Body of pancreas (tissue), 4 donors: ENCODE results near the gene CRYBG2. TPM values are rescaled to one million over a fixed set of nuclear protein-coding genes. Genes with fewer than 3 reads are reported as not detected.
A peak's percentile ranks its signal among the peaks of the same experiment; 100 is the strongest.

Source experiments
- ATAC-seq: fragments of 150-250 bp; one replicate; pipeline ENCODE4 v1.9.1; 2016
- DNase-seq, 4 donors: peaks; one replicate each; pipeline ENCODE4 v3.0.0-alpha.2; 2019
- H3K27ac ChIP-seq, 4 donors: fragments of 200-600 bp; sonication (generic); 1 replicate in 3 of 4; 2 replicates in 1 of 4; pipeline versions ENCODE4 v1.5.1 to v1.6.1; 2016 to 2019; ENCODE audit warnings: mild to moderate bottlenecking in 1 of 4, mixed read lengths in 1 of 4, moderate library complexity in 1 of 4
- H3K27me3 ChIP-seq, 2 donors: fragments of 200-600 bp; sonication (generic); one replicate each; pipeline ENCODE4 v1.6.0; 2016; ENCODE audit warnings: mild to moderate bottlenecking in 1 of 2
- H3K36me3 ChIP-seq, 2 donors: fragments of 200-600 bp; sonication (generic); replicated peaks in 1 of 2; 2 replicates each; pipeline ENCODE4 v1.5.1; 2016; ENCODE audit warnings: low read depth in 2 of 2; ENCODE audit not compliant: insufficient read depth in 1 of 2
- H3K4me1 ChIP-seq: fragments of 200-600 bp; sonication (generic); one replicate; pipeline ENCODE4 v1.6.0; 2016
- H3K4me3 ChIP-seq, 2 donors: fragments of 200-600 bp; sonication (generic); 1 replicate in 1 of 2; 2 replicates in 1 of 2; pipeline ENCODE4 v1.5.1; 2016 to 2019
- H3K9me3 ChIP-seq, 3 donors: fragments of 200-600 bp; sonication (generic); 1 replicate in 2 of 3; 2 replicates in 1 of 3; pipeline ENCODE4 v1.5.1; 2016
- CTCF ChIP-seq, 7 experiments: fragments of 450-650 bp in 4 of 7; fragments of 200-600 bp in 3 of 7; sonication (generic) in 3 of 7; IDR thresholded peaks; one replicate each; pipeline ENCODE4 v1.5.1; 2016 to 2019; ENCODE audit warnings: antibody characterized with exemption in 7 of 7
- POLR2A ChIP-seq, 3 donors: fragments of 450-650 bp; IDR thresholded peaks; one replicate each; pipeline ENCODE4 v1.6.1; 2016; ENCODE audit warnings: antibody characterized with exemption in 3 of 3, mild to moderate bottlenecking in 2 of 3
- WGBS, 2 donors: methylation state at CpG; one replicate each; pipeline ENCODE4 v1.1.5; 2017; 5-methylcytosine and 5-hydroxymethylcytosine counted together
- intact Hi-C: fragments of 100-400 bp; cut with DNase I; formaldehyde crosslinking; loops from one replicate; pipeline ENCODE4 v1.15.1; 2023
- total RNA-seq, 2 donors: library from RNA; depleted of rRNA; stranded (reverse); fragments of >200 nt; gene quantifications; one replicate each; pipeline ENCODE4 v1.1.0, GENCODE V29; 2016

The CRYBG2 gene
- total RNA-seq, 2 donors from 2014 or later: 3.6 TPM; not detected in 1

GRCh38 chr1:26281091-26281958 is 72.6 kb downstream of the CRYBG2 start:
- Histone ChIP-seq H3K9me3 (no peaks in the 10 kb centered on the region), H3K36me3 (no peaks in the 10 kb centered on the region), H3K27me3 (no peaks in the 10 kb centered on the region), H3K4me3 (no peak overlapping the region), H3K27ac (peak overlapping the region; percentile 95 to 97 (median 95)), H3K4me1 (peaks cover 66% of the 10 kb centered on the region)
- intact Hi-C loops: no loop called here
- ATAC-seq (no peak), DNase-seq (no peak)
- WGBS, 2 donors: 95 to 98% methylated on average over 4 to 5 of the region's 5 CpGs
- TF ChIP-seq POLR2A (IDR thresholded peaks at IDR 0.05): no peak
- no peak for TF ChIP-seq CTCF (IDR thresholded peaks at IDR 0.05)

- intact Hi-C loops: no loop called here
- peak overlapping the region; percentile 20 to 99 for H3K4me3 ChIP-seq
- H3K27me3 ChIP-seq: no peaks in the 10 kb centered on the region
- DNase-seq (peak in 2 of 4 donors; percentile 40 to 48), ATAC-seq (no peak)
- no peaks in the 10 kb centered on the region for H3K9me3 ChIP-seq
- H3K27ac ChIP-seq: peak overlapping the region; percentile 95 to 97 (median 95)
- H3K36me3 ChIP-seq: no peaks in the 10 kb centered on the region
- TF ChIP-seq POLR2A (IDR thresholded peaks at IDR 0.05) (no peak), CTCF (IDR thresholded peaks at IDR 0.05) (no peak)
- WGBS, 2 donors: 28 to 52% methylated on average over 9 to 20 of the region's 20 CpGs
- H3K4me1 ChIP-seq: peaks cover 73% of the 10 kb centered on the region
Observed at GRCh38 chr1:26280333-26281042, 73.4 kb downstream of the CRYBG2 start.

- Histone ChIP-seq H3K9me3 (no peaks in the 10 kb centered on the region), H3K4me3 (peak within 1 kb of the TSS; percentile 20 to 99), H3K4me1 (peaks cover 69% of the 10 kb centered on the region), H3K36me3 (no peaks in the 10 kb centered on the region), H3K27ac (peak within 1 kb of the TSS; percentile 95 to 97 (median 95)), H3K27me3 (no peaks in the 10 kb centered on the region)
- intact Hi-C loops: loop anchor here (10.0 kb wide), 1 partner anchor 125 kb away; no protein-coding TSS in a partner anchor
- peak; percentile 12 to 48 (median 38) for TF ChIP-seq CTCF (IDR thresholded peaks at IDR 0.05)
- TF ChIP-seq POLR2A (IDR thresholded peaks at IDR 0.05): peak; percentile 98 to 99 (median 98)
- DNase-seq (peak; percentile 90 to 93 (median 92)), ATAC-seq (peak; percentile 82)
- WGBS, 2 donors: 1 to 9% methylated on average over 7 to 58 of the region's 66 CpGs
Observed at GRCh38 chr1:26279456-26280332, 74.2 kb downstream of the CRYBG2 start, which contains the start of gene SH3BGRL3. Gene SH3BGRL3, plus strand, starts transcription at chr1:26280086. Its CDS starts 70 bp downstream, at chr1:26280156.

DNA sequence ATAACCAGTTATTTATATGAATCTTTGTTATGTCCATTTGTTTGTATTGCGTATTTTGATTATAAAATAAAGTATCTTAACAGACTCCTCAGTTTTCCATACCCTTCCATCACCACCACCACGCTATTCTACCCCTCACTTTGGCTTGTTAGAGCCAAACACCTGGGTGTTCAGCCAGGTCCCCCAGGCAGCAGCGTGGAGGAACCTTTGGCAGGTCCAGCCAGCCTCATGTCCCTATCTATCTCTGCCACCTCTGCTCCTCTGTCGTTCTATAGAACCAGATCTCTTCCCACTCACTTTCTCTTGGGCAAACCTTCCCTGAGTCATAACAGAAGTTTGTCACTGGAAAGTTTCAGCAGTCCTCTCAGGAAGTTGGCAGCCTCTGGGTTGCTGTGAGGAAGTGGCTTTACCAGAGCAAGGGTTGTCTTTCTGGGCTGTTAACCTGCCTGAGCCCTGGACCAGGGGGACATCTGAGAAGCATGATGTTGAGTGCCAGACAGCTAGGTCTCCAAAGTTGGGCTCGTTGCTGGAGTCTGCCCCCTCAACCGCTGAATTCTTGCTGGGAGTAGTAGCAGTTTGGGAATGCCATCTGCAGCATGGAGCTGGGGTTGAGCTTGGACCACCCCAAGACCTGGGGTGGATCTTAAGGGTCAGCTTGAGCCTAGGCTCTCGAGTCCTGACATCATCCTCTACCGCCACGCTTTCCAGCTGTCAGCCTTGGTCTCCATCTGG is 75.0 kb downstream of the CRYBG2 start:
- peak in 3 of 4 donors; percentile 41 to 77 (median 60) for DNase-seq

More for the DNA sequence above, 75.0 kb downstream of the CRYBG2 start:
- no peaks in the 10 kb centered on the region for H3K27me3 ChIP-seq
- ATAC-seq: no peak
- peaks cover 63% of the 10 kb centered on the region for H3K4me1 ChIP-seq
- H3K9me3 ChIP-seq: no peaks in the 10 kb centered on the region
- peak overlapping the region; percentile 95 to 97 (median 95) for H3K27ac ChIP-seq
- TF ChIP-seq CTCF (IDR thresholded peaks at IDR 0.05): no peak
- TF ChIP-seq POLR2A (IDR thresholded peaks at IDR 0.05): no peak
- H3K36me3 ChIP-seq: no peaks in the 10 kb centered on the region
- intact Hi-C loops: loop anchor here (10.0 kb wide), 1 partner anchor 126 kb away; no protein-coding TSS in a partner anchor
- WGBS, 2 donors: 48 to 62% methylated on average over 6 to 9 of the region's 9 CpGs
- H3K4me3 ChIP-seq: no peak overlapping the region
